Thoracic aorta (tissue), 2 donors: ENCODE measurements around the gene RIPOR2. TPM values are rescaled to one million over a fixed set of nuclear protein-coding genes. Genes with fewer than 3 reads are reported as not detected.

Experiments used
- ATAC-seq: fragments of 150-250 bp; one replicate; pipeline ENCODE4 v1.8.0; 2017; ENCODE audit warnings: low read depth; ENCODE audit not compliant: insufficient number of reproducible peaks, low FRiP score
- DNase-seq: peaks from one replicate; pipeline ENCODE4 v3.0.0-alpha.2; 2020; ENCODE audit warnings: low spot score
- H3K27ac ChIP-seq, 2 donors: fragments of 200-600 bp; sonication (generic); 1 replicate in 1 of 2; 2 replicates in 1 of 2; pipeline ENCODE4 v1.5.1; 2016; ENCODE audit warnings: mild to moderate bottlenecking in 2 of 2, moderate library complexity in 2 of 2
- H3K27me3 ChIP-seq: fragments of 200-600 bp; sonication (generic); replicated peaks from 2 replicates; pipeline ENCODE4 v1.6.0; 2016; ENCODE audit warnings: mild to moderate bottlenecking; ENCODE audit not compliant: insufficient read depth
- H3K36me3 ChIP-seq: fragments of 200-600 bp; sonication (generic); one replicate; pipeline ENCODE4 v1.5.1; 2016
- H3K4me1 ChIP-seq, 2 donors: fragments of 200-600 bp; sonication (generic); 1 replicate in 1 of 2; 2 replicates in 1 of 2; pipeline versions ENCODE4 v1.5.1 to v1.6.0; 2016; ENCODE audit warnings: low read depth in 2 of 2, mild to moderate bottlenecking in 1 of 2; ENCODE audit not compliant: control insufficient read depth in 1 of 2
- H3K4me3 ChIP-seq: fragments of 200-600 bp; sonication (generic); 2 replicates; pipeline ENCODE4 v1.5.1; 2016; ENCODE audit warnings: mild to moderate bottlenecking
- H3K9me3 ChIP-seq: fragments of 200-600 bp; sonication (generic); 2 replicates; pipeline ENCODE4 v1.5.1; 2016
- total RNA-seq, 2 donors: library from RNA; depleted of rRNA; stranded (reverse); fragments of >200 nt; gene quantifications; one replicate each; pipeline versions ENCODE4 v1.1.0 to v1.2.3, GENCODE V29; 2016
- TF ChIP-seq, protein P1 (sequence below): fragments of 200-600 bp; sonication (generic); IDR thresholded peaks from one replicate; pipeline ENCODE4 v1.5.1; 2019; ENCODE audit warnings: antibody characterized with exemption

Gene RIPOR2
- total RNA-seq, 2 donors from 2014 or later: 6.0 to 9.9 TPM

DNA sequence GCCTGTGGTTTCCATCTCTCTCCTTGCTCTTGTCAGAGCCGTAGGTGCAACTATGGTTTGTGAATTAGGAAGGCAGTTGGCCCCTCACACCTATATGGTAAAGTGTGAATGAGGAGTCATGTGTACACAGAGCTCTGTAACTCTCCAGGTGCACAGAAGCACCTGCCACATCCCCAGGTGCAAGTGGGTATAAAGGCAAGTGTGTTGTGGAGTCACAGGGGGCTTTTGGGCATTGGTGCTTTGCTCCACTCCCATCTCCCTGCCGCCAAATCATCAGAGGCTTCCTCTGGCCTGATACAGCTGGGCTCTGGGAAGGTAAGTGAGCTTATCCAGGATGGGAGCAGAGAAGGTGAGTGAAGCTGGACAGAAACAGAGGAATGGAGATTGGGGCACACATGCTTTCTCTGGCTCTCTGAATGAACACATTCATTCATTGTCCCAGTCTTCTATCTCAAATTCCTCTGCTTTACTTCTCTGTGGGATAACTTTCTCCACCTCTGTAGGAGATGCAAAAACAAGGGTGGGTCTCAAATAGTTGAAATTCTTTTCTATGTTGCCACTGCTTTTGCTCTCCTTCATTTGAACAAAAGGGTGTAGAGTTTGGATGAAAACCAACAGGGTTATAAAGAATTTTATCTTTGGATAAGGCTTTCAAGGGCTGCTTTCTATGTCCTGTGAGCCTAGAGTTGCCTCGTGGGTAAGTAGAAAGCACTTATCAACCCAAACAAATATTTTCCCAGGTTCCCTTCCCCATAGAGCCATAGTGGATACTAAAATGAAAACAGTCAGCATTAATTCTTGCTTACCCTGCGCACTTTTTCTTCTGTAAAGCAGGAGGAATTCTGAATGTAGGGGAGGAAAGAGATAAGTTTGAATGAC lies 45.0 kb upstream of the RIPOR2 start:
- H3K27ac ChIP-seq: no peak overlapping the region
- H3K36me3 ChIP-seq: no peaks in the 10 kb centered on the region
- H3K9me3 ChIP-seq: no peaks in the 10 kb centered on the region
- no peaks in the 10 kb centered on the region for H3K27me3 ChIP-seq
- TF ChIP-seq, protein P1, sequence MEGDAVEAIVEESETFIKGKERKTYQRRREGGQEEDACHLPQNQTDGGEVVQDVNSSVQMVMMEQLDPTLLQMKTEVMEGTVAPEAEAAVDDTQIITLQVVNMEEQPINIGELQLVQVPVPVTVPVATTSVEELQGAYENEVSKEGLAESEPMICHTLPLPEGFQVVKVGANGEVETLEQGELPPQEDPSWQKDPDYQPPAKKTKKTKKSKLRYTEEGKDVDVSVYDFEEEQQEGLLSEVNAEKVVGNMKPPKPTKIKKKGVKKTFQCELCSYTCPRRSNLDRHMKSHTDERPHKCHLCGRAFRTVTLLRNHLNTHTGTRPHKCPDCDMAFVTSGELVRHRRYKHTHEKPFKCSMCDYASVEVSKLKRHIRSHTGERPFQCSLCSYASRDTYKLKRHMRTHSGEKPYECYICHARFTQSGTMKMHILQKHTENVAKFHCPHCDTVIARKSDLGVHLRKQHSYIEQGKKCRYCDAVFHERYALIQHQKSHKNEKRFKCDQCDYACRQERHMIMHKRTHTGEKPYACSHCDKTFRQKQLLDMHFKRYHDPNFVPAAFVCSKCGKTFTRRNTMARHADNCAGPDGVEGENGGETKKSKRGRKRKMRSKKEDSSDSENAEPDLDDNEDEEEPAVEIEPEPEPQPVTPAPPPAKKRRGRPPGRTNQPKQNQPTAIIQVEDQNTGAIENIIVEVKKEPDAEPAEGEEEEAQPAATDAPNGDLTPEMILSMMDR: no peak
- H3K4me3 ChIP-seq: no peak overlapping the region
- DNase-seq (no peak), ATAC-seq (no peak)
- H3K4me1 ChIP-seq: no peaks in the 10 kb centered on the region

DNA sequence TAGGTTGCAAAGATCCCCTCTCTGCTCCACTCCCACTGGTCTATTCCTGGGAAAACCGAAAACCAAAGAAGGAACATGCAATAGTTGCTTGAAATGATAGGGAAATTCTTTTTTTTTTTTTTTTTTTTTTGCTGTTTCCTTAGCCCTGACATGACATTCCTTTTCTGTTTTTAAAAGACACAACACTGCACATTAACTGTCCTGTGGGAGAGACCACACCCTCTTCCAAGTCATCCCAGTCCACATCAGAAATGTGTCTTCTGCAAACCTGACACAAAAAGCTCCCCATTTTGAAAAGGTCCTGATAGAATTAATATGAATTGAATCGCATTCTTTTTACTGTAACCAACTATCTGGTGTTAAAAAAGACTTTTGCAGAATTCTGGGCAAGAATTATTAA lies 43.4 kb upstream of the RIPOR2 start:
- Histone ChIP-seq H3K27ac (no peak overlapping the region), H3K27me3 (no peaks in the 10 kb centered on the region), H3K4me1 (no peaks in the 10 kb centered on the region), H3K4me3 (no peak overlapping the region), H3K36me3 (no peaks in the 10 kb centered on the region), H3K9me3 (no peaks in the 10 kb centered on the region)
- ATAC-seq (no peak), DNase-seq (no peak)
- TF ChIP-seq, protein P1: no peak

DNA sequence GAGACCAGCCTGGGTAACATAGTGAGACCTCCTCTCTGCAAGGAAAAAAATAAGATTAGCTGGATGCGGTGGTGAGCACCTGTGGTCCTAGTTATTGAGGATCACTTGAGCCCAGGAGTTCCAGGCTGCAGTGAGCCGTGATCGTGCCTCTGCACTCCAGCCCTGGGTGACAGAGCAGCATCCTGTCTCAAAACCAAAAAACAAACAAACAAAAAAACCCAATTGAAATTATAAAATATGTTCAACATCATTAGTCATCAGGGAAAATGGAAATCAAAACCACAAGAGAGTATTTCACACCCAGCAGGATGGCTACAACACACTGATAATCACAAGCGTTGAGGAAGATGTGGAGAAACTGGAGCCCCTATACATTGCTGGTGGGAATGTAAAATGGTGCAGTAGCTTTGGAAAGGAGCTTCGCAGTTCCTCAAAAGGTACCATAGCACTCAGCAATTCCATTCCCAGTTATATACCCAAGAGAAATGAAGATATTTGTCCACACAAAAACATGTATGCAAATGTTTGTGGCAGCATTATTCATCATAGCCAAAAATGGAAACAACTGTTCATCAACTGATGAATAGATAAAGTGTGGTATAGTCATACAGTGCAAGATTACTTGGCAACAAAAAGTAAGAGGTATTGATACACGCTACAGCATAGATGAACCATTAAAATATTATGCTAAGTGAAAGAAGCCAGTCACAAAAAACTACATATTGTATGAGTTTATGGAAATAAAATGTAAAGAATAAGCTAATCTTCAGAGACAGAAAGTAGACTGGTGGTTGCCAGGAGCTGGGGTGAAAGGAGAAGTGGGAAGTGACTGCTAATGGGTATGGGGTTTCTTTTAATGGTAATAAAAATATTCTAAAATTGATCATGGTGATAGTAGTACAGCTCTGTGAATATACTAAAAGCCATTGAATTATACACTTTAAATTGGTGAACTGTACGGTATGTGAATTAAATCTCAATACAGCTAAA lies 38.7 kb upstream of the RIPOR2 start:
- Histone ChIP-seq H3K27me3 (no peaks in the 10 kb centered on the region), H3K36me3 (no peaks in the 10 kb centered on the region), H3K4me1 (no peaks in the 10 kb centered on the region), H3K27ac (no peak overlapping the region), H3K9me3 (no peaks in the 10 kb centered on the region), H3K4me3 (no peak overlapping the region)
- ATAC-seq (no peak), DNase-seq (no peak)
- TF ChIP-seq, protein P1: no peak

DNA sequence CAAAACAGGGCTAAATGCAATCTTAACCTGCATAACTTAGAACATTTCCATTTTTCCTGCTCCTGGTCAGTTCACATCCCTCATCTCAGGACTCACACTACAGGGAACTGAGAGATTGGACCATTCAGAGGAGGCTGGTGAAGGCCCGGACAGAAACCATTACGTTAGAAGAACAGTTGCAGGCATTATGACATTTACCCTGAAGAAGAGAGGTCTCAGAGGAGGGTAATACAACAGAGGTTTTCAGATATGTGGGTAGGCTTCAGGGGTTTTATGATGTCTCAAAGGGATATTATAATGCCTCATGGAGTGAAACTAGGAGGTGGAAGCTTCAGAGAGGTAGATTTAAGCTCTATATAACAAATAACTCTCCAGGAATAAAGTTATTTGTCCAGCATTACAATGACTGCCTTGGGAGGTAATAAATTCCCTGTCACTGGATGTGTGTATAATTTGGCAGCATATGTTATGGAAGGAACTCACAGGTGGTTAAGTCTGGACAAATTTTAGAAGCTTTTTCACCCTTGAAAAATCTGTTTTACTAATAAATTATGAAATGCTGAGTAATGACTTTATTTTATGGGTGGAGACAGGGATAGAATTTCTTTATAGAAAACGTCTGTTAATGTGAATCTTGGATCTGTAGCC lies 36.7 kb upstream of the RIPOR2 start:
- ATAC-seq: no peak
- Histone ChIP-seq H3K27me3 (no peaks in the 10 kb centered on the region), H3K4me1 (no peaks in the 10 kb centered on the region), H3K9me3 (no peaks in the 10 kb centered on the region), H3K36me3 (no peaks in the 10 kb centered on the region), H3K27ac (no peak overlapping the region), H3K4me3 (no peak overlapping the region)
- TF ChIP-seq, protein P1: no peak
- DNase-seq: no peak
